T47D (cell line): Measurements from ENCODE around the gene BHLHE40.
A peak's percentile ranks its signal among the peaks of the same experiment; 100 is the strongest.

Source experiments
- DNase-seq, 2 experiments: peaks; one replicate each; pipeline versions ENCODE4 v3.0.0 to v3.0.0-alpha.2; 2011 to 2012; ENCODE audit warnings: low read depth in 1 of 2, low spot score in 1 of 2
- JUND ChIP-seq: IDR thresholded peaks from 2 replicates; pipeline ENCODE4 v1.6.1; 2012; ENCODE audit warnings: low read depth
- in situ Hi-C: cut with HindIII; loops from 2 replicates; pipeline ENCODE4 v1.10.0; 2016; ENCODE audit warnings: low sequenced_read_pairs, low pct_unique_long_range_greater_than_20kb

Gene BHLHE40

GRCh38 chr3:5013021-5013906, 34.0 kb downstream of the BHLHE40 start:
- in situ Hi-C loops: no loop called here
- TF ChIP-seq JUND: no peak
- peak in 1 of 2 experiments; percentile 67 for DNase-seq

GRCh38 chr3:5014391-5014790, 35.2 kb downstream of the BHLHE40 start:
- no peak for TF ChIP-seq JUND
- no peak for DNase-seq
- in situ Hi-C loops: no loop called here

- no peak for DNase-seq
- no peak for TF ChIP-seq JUND
- in situ Hi-C loops: no loop called here
Measured at GRCh38 chr3:5015056-5015455, 35.8 kb downstream of the BHLHE40 start.

GRCh38 chr3:5016211-5017161, 37.2 kb downstream of the BHLHE40 start:
- no peak for TF ChIP-seq JUND
- DNase-seq: no peak
- in situ Hi-C loops: no loop called here

GRCh38 chr3:5017925-5018531, 38.8 kb downstream of the BHLHE40 start:
- DNase-seq: peak in 1 of 2 experiments; percentile 18
- no peak for TF ChIP-seq JUND
- in situ Hi-C loops: no loop called here

GRCh38 chr3:5019411-5020241, 40.4 kb downstream of the BHLHE40 start:
- in situ Hi-C loops: no loop called here
- no peak for DNase-seq
- TF ChIP-seq JUND: no peak

- no peak for DNase-seq
- in situ Hi-C loops: no loop called here
- TF ChIP-seq JUND: no peak
Measured at GRCh38 chr3:5020242-5020722, 41.0 kb downstream of the BHLHE40 start.

- no peak for TF ChIP-seq JUND
- in situ Hi-C loops: no loop called here
- no peak for DNase-seq
Measured at GRCh38 chr3:5021116-5022092, 42.2 kb downstream of the BHLHE40 start.

GRCh38 chr3:5022187-5022965, 43.1 kb downstream of the BHLHE40 start:
- no peak for DNase-seq
- TF ChIP-seq JUND: no peak
- in situ Hi-C loops: no loop called here

GRCh38 chr3:5022966-5023776, 43.9 kb downstream of the BHLHE40 start:
- in situ Hi-C loops: no loop called here
- no peak; the same call in 1 of the 2 replicates for TF ChIP-seq JUND
- DNase-seq: peak in 1 of 2 experiments; percentile 42
